T-helper 1 cell treated with Interleukin-12 subunit alpha and Interleukin-12 subunit beta and Interleukin-4 antibody, amounts not matched to agents 30 μg/mL and 1 μg/mL, for 36 hours (primary cell): ENCODE data around the gene PMM2.

Experiments
- H3K27ac Mint-ChIP-seq: one replicate; pipeline ENCODE4 v1.8.0; 2021; ENCODE audit warnings: mild to moderate bottlenecking, mixed read lengths
- H3K27me3 Mint-ChIP-seq: one replicate; pipeline ENCODE4 v1.8.0; 2021; ENCODE audit warnings: low read depth, mixed read lengths
- H3K36me3 Mint-ChIP-seq: one replicate; pipeline ENCODE4 v1.8.0; 2021; ENCODE audit warnings: low read depth, mixed read lengths
- H3K4me1 Mint-ChIP-seq: one replicate; pipeline ENCODE4 v1.8.0; 2021; ENCODE audit warnings: low read depth, mixed read lengths
- H3K4me3 Mint-ChIP-seq: one replicate; pipeline ENCODE4 v1.8.0; 2021; ENCODE audit warnings: mild to moderate bottlenecking, moderate library complexity, mixed read lengths
- H3K9me3 Mint-ChIP-seq: one replicate; pipeline ENCODE4 v1.8.0; 2021; ENCODE audit warnings: mixed read lengths

PMM2 gene

DNA sequence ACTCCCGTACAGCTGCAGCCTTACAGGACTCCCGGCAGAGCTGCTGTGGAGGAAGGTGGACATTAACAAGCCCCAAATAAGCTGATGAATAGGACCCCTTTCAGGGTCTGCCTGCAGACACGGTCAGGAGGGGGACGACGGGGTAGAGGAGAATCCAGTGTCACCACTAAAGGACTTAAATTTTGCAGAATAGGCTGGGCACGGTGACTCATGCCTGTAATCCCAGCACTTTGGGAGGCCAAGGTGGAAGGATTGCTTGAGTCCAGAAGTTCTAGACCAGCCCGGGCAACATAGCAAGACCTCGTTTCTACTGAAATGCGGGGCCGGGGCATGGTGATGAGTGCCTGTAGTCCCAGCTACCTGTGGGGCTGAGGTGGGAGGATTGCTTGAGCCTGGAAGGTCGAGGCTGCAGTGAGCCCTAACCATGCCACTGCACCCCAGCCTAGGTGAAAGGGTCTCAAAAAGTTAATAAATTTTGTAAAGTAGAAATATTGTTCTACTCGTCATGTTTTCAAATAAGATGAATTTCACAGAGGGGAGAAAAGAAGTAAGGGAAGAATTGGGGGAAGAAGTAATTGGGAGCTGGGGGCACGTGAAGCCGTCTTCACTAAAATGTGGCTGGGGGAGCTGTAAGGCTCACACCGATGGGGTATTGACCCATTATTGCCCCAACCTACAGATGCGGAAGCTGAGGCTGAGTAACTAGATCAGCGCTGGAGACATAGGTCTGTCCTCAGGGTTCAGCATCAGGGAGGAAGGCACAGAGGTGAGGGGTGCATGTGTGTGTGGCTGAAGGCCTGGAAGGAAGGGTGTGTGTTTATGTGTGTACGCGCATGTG is 89.2 kb downstream of the PMM2 start:
- H3K9me3 Mint-ChIP-seq, result no peaks in the 10 kb centered on the region
- H3K4me3 Mint-ChIP-seq, result no peak overlapping the region

DNA sequence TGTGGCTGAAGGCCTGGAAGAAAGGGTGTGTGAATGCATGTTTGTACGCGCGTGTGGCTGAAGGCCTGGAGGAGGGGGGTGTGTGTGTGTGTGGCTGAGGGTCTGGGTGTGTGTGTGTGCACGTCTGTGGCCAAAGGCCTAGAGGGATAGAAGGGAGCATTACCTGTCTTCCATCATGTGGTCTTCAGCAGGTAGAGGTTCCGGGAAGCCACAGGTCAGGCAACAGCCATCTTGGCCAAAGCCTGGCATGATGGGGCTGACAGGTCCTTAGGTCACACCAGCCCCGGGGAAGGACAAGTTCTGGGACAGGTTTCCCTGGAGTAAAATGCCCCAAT is 89.8 kb downstream of the PMM2 start:
- Mint-ChIP-seq H3K36me3 (peaks cover 21% of the 10 kb centered on the region), H3K4me1 (peaks cover 2% of the 10 kb centered on the region), H3K27ac (no peak overlapping the region), H3K27me3 (no peaks in the 10 kb centered on the region), H3K4me3 (no peak overlapping the region), H3K9me3 (no peaks in the 10 kb centered on the region)

More for the DNA sequence above, 89.2 kb downstream of the PMM2 start:
- no peaks in the 10 kb centered on the region for H3K27me3 Mint-ChIP-seq
- H3K4me1 Mint-ChIP-seq, result peaks cover 2% of the 10 kb centered on the region
- H3K27ac Mint-ChIP-seq, result no peak overlapping the region
- H3K36me3 Mint-ChIP-seq, result peaks cover 17% of the 10 kb centered on the region

DNA sequence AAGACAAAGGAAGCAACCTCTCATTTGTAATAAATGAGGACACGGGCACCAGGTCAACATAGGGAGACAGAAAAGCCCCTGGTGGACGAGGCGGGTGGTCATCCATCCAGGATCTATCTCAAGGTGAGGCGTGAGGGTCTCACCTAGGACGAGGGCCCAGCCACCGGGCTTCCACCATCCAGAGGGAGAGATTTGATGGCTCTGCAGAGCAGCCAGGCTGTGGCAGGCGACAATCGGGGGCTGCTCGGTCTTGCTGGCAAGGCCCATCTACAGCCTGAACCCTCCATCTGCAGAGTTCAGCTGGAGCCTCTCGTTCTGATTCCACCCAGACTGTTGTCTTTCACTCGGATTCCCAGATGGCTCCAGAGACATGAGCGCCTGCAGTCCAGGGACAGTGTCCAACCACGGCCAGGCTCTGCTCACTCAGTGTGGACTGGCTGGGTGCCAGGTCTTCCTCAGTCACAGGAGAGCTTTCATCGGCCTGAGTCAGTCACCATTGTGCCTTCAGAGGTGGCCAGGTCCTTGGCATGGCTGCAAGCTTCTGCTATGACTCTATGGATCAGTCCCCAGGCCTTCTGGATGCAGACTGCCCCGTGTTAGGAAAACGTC is 90.4 kb downstream of the PMM2 start:
- Mint-ChIP-seq H3K36me3 (peaks cover 25% of the 10 kb centered on the region), H3K4me1 (peaks cover 2% of the 10 kb centered on the region), H3K4me3 (no peak overlapping the region), H3K27ac (no peak overlapping the region), H3K27me3 (no peaks in the 10 kb centered on the region), H3K9me3 (no peaks in the 10 kb centered on the region)

DNA sequence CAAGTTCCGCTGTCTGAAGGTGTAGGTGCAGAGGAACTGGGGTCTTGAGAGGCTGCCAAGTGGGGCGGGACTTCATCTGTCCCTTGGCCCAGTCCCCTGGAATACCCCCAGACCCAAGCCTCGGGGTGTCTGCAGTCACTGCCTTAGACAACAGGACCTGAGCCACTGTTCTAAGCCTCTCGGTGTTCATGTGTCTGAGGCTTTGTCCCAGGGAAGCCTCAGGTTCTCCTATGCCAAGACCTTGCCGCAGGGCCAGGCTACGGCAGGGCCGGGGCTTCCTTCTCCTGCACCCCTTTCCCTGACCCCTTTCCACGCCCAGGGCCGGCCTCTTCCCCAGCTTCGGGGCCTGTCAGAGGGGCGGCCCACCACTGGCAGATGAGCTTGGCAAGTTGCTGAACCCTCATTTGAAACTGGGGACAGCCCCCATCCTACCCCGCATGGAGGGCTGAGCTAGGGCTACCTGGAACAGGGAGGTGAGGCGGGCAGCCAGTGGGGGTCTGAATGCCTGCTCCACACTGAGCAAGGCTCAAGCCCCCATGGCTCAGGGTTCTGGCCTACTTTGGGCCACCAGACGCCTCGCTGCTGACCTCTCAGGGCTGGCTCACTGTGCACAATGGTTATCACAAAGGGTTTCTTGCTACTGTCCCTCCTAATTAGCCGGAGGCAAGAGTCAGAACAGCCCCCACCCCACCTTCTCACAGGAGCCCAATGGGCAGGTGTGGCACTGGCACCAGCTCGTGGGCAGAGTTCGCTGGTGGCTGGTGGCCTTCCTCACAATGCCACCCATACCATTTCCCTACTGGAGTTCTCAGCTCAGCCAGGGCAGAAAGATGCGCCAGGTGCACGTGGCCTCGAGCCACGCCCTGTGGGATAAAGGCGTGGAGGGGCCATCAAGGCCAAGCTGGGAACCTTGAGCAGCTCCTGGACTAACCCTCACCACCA is 91.6 kb downstream of the PMM2 start:
- H3K9me3 Mint-ChIP-seq, result no peaks in the 10 kb centered on the region
- no peak overlapping the region for H3K27ac Mint-ChIP-seq
- H3K27me3 Mint-ChIP-seq, result no peaks in the 10 kb centered on the region
- no peak overlapping the region for H3K4me3 Mint-ChIP-seq
- H3K36me3 Mint-ChIP-seq, result peaks cover 31% of the 10 kb centered on the region
- H3K4me1 Mint-ChIP-seq, result peaks cover 4% of the 10 kb centered on the region

DNA sequence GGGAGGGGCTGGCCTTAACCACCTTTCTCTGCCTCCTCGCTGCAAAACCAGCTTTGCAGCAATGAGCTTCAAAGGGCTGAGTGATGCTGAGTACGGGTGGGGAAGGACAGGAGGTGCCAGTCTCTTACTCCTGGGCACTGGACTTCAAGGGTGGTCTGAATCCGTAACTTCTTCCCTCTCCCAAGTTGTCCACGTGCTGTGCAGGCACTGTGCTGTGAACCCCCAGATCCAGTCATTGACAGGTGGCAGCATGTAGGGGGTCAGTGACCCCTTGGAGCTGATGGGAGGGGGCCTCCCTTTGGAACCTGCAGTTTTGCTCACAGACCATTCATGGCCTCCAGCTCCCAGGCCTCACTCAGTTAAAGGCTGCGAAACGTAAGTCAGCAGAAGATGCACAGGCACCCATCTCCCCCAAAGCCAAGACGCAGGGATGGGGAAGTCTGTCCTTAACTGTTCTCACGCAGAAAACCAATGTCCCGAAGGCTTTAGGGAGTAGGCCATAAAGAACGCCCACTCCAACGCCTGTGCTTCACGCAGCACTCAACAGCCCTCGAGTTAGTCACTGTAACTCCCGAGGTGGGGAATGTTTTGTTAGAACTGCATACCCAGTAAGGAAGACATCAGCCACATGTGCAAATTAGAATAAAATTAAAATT is 92.4 kb downstream of the PMM2 start:
- H3K4me3 Mint-ChIP-seq, result no peak overlapping the region
- peaks cover 36% of the 10 kb centered on the region for H3K36me3 Mint-ChIP-seq
- no peaks in the 10 kb centered on the region for H3K27me3 Mint-ChIP-seq
- no peak overlapping the region for H3K27ac Mint-ChIP-seq
- no peaks in the 10 kb centered on the region for H3K9me3 Mint-ChIP-seq
- peaks cover 4% of the 10 kb centered on the region for H3K4me1 Mint-ChIP-seq

DNA sequence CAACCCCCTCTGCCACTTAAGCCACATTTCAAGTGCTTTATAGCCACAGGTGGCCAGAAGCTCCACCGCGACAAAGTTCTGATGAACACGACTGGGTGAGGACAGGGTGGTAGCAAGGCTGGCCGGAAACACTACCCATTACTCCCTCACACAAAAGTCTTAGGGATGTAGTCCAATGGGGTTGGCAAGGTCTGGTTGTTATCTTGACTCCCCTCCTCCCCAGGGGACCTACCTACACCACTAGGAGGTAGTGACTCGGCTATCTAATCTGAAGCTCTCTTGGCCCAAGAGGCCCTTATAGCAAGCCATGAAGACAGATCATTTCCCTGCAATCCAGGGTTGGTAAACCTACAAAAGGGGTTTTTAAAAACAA is 92.9 kb downstream of the PMM2 start:
- no peak overlapping the region for H3K4me3 Mint-ChIP-seq
- H3K9me3 Mint-ChIP-seq, result no peaks in the 10 kb centered on the region
- peaks cover 42% of the 10 kb centered on the region for H3K36me3 Mint-ChIP-seq
- H3K27me3 Mint-ChIP-seq, result no peaks in the 10 kb centered on the region
- no peak overlapping the region for H3K27ac Mint-ChIP-seq
- H3K4me1 Mint-ChIP-seq, result peaks cover 2% of the 10 kb centered on the region

DNA sequence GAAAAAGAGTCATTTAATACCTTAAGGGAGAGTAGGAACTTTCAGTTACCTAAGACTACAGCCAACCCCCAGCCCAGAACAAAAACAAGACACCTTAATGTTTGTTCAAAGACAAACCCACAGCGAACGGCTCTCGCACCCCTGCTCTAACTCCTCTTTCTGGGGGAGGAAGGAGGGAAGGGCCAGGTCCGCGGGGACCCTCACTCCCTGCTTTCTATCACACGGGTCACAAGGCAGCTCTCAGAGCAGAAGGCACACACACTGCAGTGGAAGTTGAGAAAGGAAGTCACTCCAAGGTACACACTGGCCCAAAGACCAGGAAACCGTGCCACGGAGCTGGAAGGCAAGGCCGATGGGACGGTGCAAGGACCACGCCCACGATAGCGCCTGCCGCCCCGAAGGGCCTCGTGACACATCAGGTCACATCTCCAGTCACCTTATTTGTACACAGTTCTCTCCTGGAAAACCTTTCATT is 94.5 kb downstream of the PMM2 start:
- H3K4me3 Mint-ChIP-seq, result no peak overlapping the region
- H3K36me3 Mint-ChIP-seq, result peaks cover 46% of the 10 kb centered on the region
- no peaks in the 10 kb centered on the region for H3K9me3 Mint-ChIP-seq
- H3K27me3 Mint-ChIP-seq, result no peaks in the 10 kb centered on the region
- peaks cover 2% of the 10 kb centered on the region for H3K4me1 Mint-ChIP-seq
- H3K27ac Mint-ChIP-seq, result no peak overlapping the region

DNA sequence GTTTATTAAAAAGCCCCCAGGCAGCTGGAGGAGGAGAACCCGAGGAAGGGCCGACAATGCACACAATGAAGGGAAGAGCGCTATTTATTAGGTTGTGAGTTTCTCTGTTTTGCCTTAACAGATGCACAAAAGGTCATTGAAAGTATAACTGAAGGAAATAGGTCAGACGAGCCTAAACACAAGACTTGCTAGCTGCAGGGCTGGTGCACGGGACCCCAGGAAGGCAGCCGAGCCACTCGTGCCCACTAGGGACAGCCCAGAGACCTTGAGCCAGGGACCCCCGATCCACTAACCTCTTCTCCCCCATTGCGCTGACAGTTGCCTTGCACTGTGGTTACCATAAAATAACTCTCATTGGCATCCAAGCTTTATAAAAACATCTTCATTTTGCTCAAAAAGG is 95.8 kb downstream of the PMM2 start:
- H3K4me3 Mint-ChIP-seq, result no peak overlapping the region
- H3K4me1 Mint-ChIP-seq, result peaks cover 2% of the 10 kb centered on the region
- H3K36me3 Mint-ChIP-seq, result peaks cover 48% of the 10 kb centered on the region
- H3K9me3 Mint-ChIP-seq, result no peaks in the 10 kb centered on the region
- no peak overlapping the region for H3K27ac Mint-ChIP-seq
- no peaks in the 10 kb centered on the region for H3K27me3 Mint-ChIP-seq

DNA sequence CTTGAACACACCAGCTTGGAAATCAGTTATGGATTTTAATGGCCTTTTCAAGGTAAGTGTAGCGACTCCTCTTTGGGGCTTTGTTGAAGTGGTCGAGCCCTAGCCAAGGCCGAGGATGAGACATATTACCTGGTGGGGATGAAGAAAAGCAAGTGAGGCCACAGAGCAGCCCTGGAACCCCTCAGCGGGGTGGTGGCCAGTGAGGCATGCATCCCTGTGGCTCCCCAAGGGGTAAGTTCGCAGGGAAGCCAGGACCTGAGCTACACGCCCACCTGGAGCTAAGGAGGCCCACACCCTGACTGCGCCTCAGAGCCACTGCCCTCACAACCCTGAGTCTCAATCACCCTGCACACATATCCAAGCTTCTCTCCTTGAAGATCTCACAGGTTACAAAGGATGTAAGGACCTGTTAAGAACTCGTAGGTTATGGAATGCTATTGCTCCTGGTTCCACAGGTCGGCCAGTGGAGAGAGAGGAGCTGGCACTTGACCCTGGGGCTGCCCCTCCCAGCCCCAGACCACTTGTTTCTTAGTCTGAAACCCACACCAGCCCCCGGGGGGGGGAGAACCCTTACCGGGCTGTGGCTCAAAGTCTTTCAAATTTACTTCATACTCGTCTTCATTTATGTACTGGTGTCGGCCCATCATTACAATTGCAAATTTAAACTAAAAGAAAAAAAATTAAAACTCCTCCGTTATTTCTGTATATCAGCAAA is 96.5 kb downstream of the PMM2 start:
- peaks cover 54% of the 10 kb centered on the region for H3K36me3 Mint-ChIP-seq
- no peaks in the 10 kb centered on the region for H3K27me3 Mint-ChIP-seq
- no peak overlapping the region for H3K4me3 Mint-ChIP-seq
- no peaks in the 10 kb centered on the region for H3K9me3 Mint-ChIP-seq
- no peak overlapping the region for H3K27ac Mint-ChIP-seq
- peaks cover 2% of the 10 kb centered on the region for H3K4me1 Mint-ChIP-seq

DNA sequence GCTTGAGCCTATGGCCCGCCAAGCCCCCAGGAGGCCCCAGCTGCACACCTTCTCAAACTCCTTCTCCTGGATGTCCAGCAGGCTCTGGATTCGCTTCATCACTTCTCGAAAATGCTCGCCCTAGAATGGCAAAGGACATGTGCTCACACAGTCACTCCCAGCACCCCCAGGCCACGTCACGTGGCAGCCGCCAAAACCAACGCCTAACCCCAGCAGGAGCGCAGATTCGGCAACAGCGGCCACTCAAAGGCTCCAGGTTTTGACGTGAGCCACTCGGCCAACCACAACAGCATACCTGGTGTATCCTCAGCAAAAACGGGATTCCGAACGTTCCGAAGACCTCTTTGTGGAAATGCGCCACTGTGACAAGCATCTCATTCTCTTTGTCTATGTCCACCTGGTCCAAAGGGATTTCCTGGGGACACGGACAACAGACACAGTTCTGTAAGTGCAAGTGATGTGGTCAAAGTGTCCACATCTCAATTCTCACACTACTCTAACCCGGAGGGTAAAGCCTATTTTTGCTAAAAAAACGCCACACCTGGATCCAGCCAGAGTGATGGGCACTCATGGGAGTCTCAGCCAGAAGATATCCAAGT is 97.2 kb downstream of the PMM2 start:
- no peak overlapping the region for H3K4me3 Mint-ChIP-seq
- no peaks in the 10 kb centered on the region for H3K27me3 Mint-ChIP-seq
- no peaks in the 10 kb centered on the region for H3K9me3 Mint-ChIP-seq
- no peak overlapping the region for H3K27ac Mint-ChIP-seq
- H3K4me1 Mint-ChIP-seq, result peaks cover 2% of the 10 kb centered on the region
- H3K36me3 Mint-ChIP-seq, result peaks cover 61% of the 10 kb centered on the region

DNA sequence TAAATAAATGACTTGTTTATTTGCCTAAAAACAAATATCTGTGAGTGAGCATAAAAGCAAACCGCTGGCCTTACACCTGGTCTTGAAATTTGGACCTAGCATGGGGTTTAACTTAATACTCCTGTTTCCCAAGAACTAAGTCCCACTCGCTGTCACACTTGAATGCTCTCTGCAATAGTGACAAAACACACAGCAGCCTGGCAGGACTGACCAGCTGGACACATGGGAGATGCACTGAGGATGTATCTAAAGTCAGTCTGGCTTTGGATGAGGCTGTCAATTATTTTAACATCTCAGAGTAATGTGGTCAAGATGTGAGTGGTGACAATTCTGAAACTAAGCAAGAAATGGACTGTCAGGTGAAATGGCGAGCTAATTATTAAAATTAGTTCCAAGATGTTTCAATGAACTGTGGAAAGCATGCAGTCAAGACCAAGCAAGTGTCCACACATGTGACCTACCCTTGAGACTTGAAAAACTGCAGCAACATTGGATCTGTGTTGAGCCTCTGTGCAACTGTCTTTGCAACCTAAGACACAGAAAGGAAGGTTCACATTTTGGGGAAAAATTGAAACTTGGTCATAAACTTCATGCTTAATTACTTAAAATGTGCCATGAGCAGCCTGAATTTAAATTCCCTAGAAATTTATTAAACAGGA is 101.2 kb downstream of the PMM2 start:
- Mint-ChIP-seq H3K9me3 (no peaks in the 10 kb centered on the region), H3K36me3 (peaks cover 66% of the 10 kb centered on the region), H3K27me3 (no peaks in the 10 kb centered on the region), H3K4me1 (no peaks in the 10 kb centered on the region), H3K27ac (no peak overlapping the region), H3K4me3 (no peak overlapping the region)
